K562 (cell line): ENCODE results near the gene NDRG3. TPM values are rescaled to one million over a fixed set of nuclear protein-coding genes. Genes with fewer than 3 reads are reported as not detected.

Experiments
- GTF2E2 ChIP-seq: fragments of 200-800 bp; sonication (Bioruptor generic); IDR thresholded peaks from 2 replicates; pipeline ENCODE4 v1.6.1; 2016; ENCODE audit warnings: missing genetic modification characterization, missing compliant biosample characterization
- LCOR ChIP-seq: sonication (generic); formaldehyde crosslinking; IDR thresholded peaks from 2 replicates; pipeline ENCODE4 v1.8.0; 2022; ENCODE audit warnings: mild to moderate bottlenecking, missing genetic modification reagents
- PCBP1 ChIP-seq: fragments of 200-400 bp; formaldehyde crosslinking; IDR thresholded peaks from 2 replicates; pipeline ENCODE4 v1.6.1; 2018; ENCODE audit warnings: mild to moderate bottlenecking, low read depth, low read length; ENCODE audit not compliant: poor library complexity, severe bottlenecking
- POLR3G ChIP-seq: IDR thresholded peaks from 2 replicates; pipeline ENCODE4 v1.6.1; 2011; ENCODE audit not compliant: insufficient read length, insufficient replicate concordance; ENCODE audit errors: extremely low read depth
- RB1 ChIP-seq: fragments of 450-650 bp; IDR thresholded peaks from 2 replicates; pipeline ENCODE4 v1.6.1; 2017; ENCODE audit warnings: low read depth, mild to moderate bottlenecking
- ZBTB33 ChIP-seq: sonication (generic); formaldehyde crosslinking; IDR thresholded peaks from 2 replicates; pipeline ENCODE4 v1.8.1; 2023; ENCODE audit warnings: mild to moderate bottlenecking, missing genetic modification reagents
- polyA plus RNA-seq, 8 experiments: library from polyadenylated mRNA; depleted of rRNA in 4 of 8; stranded (reverse) in 5 of 8; unstranded in 3 of 8; fragments of >200 nt; fragmentation: Nextera tagmentation in 2 of 8; fragmentation: Illumina TruSeq in 1 of 8; extraction: Ambion mirVana in 2 of 8; extraction: Trizol in 1 of 8; gene quantifications; 2 replicates each; pipeline versions ENCODE4 v1.2.1 to v1.2.3, GENCODE V29; 2011 to 2014; ENCODE audit warnings: inconsistent platforms in 1 of 8, missing spikeins in 1 of 8
- total RNA-seq, 7 experiments: library from RNA; depleted of rRNA in 6 of 7; stranded (reverse); fragments of >200 nt in 6 of 7; fragmentation: Illumina TruSeq in 2 of 7; extraction: Trizol in 2 of 7; gene quantifications; 2 replicates each; pipeline versions ENCODE4 v1.2.1 to v1.2.3, GENCODE V29; 2011 to 2021; ENCODE audit warnings: low replicate concordance in 1 of 7
- TF ChIP-seq, protein P1 (sequence below): fragments of 200-400 bp; formaldehyde crosslinking; IDR thresholded peaks from 2 replicates; pipeline ENCODE4 v1.6.1; 2017; ENCODE audit warnings: mild to moderate bottlenecking, low read depth, low read length, moderate library complexity

NDRG3 gene
- total and polyA plus RNA-seq, 9 of the 15 experiments (the other 6 are each of a cell fraction or from before 2014, with no cell fraction given) = 14.6 to 39.4 (median 24.4) TPM

DNA sequence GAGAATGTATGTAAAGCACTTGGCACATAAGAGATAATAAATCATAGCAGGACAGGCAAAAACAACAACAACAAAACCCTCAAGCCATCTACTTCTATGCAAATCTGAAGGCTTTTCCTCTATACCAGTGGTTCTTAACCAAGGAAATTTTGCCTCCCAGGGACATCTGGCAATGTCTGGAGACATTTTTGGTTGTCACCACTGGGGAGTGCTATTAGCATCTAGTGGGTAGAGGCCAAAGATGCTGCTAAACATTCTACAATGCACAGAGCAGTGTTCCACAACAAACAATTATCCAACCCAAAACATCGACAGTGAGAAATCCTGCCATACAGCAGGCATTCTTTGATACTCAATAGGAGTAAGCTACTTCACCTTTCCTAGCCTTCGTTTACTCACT is 28.2 kb downstream of the NDRG3 start (continued):
- no peak for TF ChIP-seq ZBTB33 (CRISPR knock-in tag)
- no peak for TF ChIP-seq PCBP1
- TF ChIP-seq RB1 = no peak
- TF ChIP-seq LCOR (CRISPR knock-in tag) = no peak
- TF ChIP-seq POLR3G = no peak
- no peak for TF ChIP-seq GTF2E2 (tag)
- TF ChIP-seq, protein P1, sequence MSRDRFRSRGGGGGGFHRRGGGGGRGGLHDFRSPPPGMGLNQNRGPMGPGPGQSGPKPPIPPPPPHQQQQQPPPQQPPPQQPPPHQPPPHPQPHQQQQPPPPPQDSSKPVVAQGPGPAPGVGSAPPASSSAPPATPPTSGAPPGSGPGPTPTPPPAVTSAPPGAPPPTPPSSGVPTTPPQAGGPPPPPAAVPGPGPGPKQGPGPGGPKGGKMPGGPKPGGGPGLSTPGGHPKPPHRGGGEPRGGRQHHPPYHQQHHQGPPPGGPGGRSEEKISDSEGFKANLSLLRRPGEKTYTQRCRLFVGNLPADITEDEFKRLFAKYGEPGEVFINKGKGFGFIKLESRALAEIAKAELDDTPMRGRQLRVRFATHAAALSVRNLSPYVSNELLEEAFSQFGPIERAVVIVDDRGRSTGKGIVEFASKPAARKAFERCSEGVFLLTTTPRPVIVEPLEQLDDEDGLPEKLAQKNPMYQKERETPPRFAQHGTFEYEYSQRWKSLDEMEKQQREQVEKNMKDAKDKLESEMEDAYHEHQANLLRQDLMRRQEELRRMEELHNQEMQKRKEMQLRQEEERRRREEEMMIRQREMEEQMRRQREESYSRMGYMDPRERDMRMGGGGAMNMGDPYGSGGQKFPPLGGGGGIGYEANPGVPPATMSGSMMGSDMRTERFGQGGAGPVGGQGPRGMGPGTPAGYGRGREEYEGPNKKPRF = no peak
